ENCODE data around the gene CTNNBIP1.

CTNNBIP1 gene

DNA sequence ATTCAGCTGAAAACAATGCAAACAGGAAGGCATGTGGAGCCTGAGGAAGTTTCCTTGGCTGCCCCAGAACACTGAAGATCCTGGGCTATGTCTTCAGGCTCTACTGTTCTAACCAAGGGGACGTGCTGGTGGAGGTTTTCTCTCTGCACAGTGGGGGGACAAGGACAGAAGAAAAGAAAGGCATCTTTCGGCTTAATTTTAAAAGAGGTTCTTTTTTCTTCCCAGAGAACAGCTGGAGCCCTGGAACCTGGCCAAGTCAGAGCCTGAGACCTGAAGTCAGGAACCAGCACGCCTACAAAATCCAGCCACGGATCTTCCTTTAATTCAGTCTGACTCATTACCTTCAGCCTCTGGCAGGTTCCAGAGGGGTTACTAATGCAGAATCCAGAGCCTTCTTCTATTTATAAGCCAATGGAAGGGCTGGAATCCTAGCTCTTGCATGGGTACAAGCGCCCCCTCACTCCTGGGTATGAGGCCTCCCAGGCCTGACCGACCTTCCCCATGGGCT, 19.8 kb downstream of the CTNNBIP1 start:
- ATAC-seq, result peak; percentile 84
- no peak for TF ChIP-seq TOX (CRISPR knock-in tag; IDR thresholded peaks at IDR 0.05; ENCODE audit: borderline replicate concordance)
- TF ChIP-seq, protein P1, sequence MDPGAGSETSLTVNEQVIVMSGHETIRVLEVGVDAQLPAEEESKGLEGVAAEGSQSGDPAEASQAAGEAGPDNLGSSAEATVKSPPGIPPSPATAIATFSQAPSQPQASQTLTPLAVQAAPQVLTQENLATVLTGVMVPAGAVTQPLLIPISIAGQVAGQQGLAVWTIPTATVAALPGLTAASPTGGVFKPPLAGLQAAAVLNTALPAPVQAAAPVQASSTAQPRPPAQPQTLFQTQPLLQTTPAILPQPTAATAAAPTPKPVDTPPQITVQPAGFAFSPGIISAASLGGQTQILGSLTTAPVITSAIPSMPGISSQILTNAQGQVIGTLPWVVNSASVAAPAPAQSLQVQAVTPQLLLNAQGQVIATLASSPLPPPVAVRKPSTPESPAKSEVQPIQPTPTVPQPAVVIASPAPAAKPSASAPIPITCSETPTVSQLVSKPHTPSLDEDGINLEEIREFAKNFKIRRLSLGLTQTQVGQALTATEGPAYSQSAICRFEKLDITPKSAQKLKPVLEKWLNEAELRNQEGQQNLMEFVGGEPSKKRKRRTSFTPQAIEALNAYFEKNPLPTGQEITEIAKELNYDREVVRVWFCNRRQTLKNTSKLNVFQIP (CRISPR knock-in tag; IDR thresholded peaks at IDR 0.05; ENCODE audit: borderline replicate concordance, low read depth), result no peak
- TF ChIP-seq, protein P2, sequence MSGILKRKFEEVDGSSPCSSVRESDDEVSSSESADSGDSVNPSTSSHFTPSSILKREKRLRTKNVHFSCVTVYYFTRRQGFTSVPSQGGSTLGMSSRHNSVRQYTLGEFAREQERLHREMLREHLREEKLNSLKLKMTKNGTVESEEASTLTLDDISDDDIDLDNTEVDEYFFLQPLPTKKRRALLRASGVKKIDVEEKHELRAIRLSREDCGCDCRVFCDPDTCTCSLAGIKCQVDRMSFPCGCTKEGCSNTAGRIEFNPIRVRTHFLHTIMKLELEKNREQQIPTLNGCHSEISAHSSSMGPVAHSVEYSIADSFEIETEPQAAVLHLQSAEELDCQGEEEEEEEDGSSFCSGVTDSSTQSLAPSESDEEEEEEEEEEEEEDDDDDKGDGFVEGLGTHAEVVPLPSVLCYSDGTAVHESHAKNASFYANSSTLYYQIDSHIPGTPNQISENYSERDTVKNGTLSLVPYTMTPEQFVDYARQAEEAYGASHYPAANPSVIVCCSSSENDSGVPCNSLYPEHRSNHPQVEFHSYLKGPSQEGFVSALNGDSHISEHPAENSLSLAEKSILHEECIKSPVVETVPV (CRISPR knock-in tag; IDR thresholded peaks at IDR 0.05), result no peak
- TF ChIP-seq TCF4 (CRISPR knock-in tag; IDR thresholded peaks at IDR 0.05; ENCODE audit: borderline replicate concordance), result no peak
- no peak for TF ChIP-seq PPARA (CRISPR knock-in tag; IDR thresholded peaks at IDR 0.05; ENCODE audit: borderline replicate concordance)
- TF ChIP-seq OSR1 (CRISPR knock-in tag; IDR thresholded peaks at IDR 0.05), result no peak
- no peak for TF ChIP-seq ZNF70 (CRISPR knock-in tag; IDR thresholded peaks at IDR 0.05)
- TF ChIP-seq PATZ1 (CRISPR knock-in tag; IDR thresholded peaks at IDR 0.05; ENCODE audit: borderline replicate concordance), result no peak
- TF ChIP-seq ZFP3 (CRISPR knock-in tag; IDR thresholded peaks at IDR 0.05), result no peak
- TF ChIP-seq ZNF565 (CRISPR knock-in tag; conservative IDR thresholded peaks at IDR 0.05; ENCODE audit: low read depth), result no peak
- no peak for TF ChIP-seq SNAI2 (CRISPR knock-in tag; IDR thresholded peaks at IDR 0.05)
- TF ChIP-seq ZNF8 (CRISPR knock-in tag; IDR thresholded peaks at IDR 0.05), result no peak
- no peak for TF ChIP-seq ISL1 (CRISPR knock-in tag; IDR thresholded peaks at IDR 0.05)
- TF ChIP-seq ARNTL (CRISPR knock-in tag; IDR thresholded peaks at IDR 0.05; ENCODE audit: borderline replicate concordance, low read depth), result no peak
- TF ChIP-seq, protein P3, sequence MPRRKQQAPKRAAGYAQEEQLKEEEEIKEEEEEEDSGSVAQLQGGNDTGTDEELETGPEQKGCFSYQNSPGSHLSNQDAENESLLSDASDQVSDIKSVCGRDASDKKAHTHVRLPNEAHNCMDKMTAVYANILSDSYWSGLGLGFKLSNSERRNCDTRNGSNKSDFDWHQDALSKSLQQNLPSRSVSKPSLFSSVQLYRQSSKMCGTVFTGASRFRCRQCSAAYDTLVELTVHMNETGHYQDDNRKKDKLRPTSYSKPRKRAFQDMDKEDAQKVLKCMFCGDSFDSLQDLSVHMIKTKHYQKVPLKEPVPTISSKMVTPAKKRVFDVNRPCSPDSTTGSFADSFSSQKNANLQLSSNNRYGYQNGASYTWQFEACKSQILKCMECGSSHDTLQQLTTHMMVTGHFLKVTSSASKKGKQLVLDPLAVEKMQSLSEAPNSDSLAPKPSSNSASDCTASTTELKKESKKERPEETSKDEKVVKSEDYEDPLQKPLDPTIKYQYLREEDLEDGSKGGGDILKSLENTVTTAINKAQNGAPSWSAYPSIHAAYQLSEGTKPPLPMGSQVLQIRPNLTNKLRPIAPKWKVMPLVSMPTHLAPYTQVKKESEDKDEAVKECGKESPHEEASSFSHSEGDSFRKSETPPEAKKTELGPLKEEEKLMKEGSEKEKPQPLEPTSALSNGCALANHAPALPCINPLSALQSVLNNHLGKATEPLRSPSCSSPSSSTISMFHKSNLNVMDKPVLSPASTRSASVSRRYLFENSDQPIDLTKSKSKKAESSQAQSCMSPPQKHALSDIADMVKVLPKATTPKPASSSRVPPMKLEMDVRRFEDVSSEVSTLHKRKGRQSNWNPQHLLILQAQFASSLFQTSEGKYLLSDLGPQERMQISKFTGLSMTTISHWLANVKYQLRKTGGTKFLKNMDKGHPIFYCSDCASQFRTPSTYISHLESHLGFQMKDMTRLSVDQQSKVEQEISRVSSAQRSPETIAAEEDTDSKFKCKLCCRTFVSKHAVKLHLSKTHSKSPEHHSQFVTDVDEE (CRISPR knock-in tag; IDR thresholded peaks at IDR 0.05), result no peak
- no peak for TF ChIP-seq BACH2 (CRISPR knock-in tag; IDR thresholded peaks at IDR 0.05; ENCODE audit: borderline replicate concordance)
- TF ChIP-seq ZC3H10 (CRISPR knock-in tag; IDR thresholded peaks at IDR 0.05), result no peak

DNA sequence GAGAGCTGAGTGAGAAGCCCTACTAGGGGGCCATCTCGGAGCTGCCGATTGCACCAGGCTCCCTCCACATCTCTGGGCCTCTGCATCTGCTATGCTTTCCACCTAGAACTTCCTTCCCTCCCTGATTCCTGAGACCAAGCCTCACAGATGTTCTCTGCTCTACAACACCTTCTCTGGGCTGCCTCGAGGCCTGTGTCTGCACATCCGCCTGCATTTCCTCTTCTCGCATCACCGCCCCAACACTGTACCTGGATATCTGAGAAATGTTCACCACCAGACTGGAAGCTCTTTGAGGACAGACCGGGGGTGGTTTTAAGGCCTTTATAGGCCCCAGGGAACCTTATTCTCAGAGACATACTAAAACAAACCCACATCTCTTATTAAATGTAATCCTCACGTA, 20.7 kb downstream of the CTNNBIP1 start:
- no peak for ATAC-seq
- TF ChIP-seq TOX (CRISPR knock-in tag; IDR thresholded peaks at IDR 0.05; ENCODE audit: borderline replicate concordance) (no peak), PATZ1 (CRISPR knock-in tag; IDR thresholded peaks at IDR 0.05; ENCODE audit: borderline replicate concordance) (no peak), TCF4 (CRISPR knock-in tag; IDR thresholded peaks at IDR 0.05; ENCODE audit: borderline replicate concordance) (no peak)

GRCh38 chr1:9888886-9889285, 21.2 kb downstream of the CTNNBIP1 start:
- TF ChIP-seq ZC3H10 (CRISPR knock-in tag; IDR thresholded peaks at IDR 0.05), result no peak
- TF ChIP-seq, protein P2 (CRISPR knock-in tag; IDR thresholded peaks at IDR 0.05), result no peak
- ATAC-seq, result no peak
